Kidney (tissue), 14 donors: ENCODE results near the gene LARGE1. TPM values are rescaled to one million over a fixed set of nuclear protein-coding genes. Genes with fewer than 3 reads are reported as not detected.
A peak's percentile ranks its signal among the peaks of the same experiment; 100 is the strongest.

Experiments used
- DNase-seq, 5 donors: peaks; one replicate each; pipeline ENCODE4 v3.0.0-alpha.2; 2013 to 2020
- FAIRE-seq: peaks from 2 replicates; lab custom pipeline; 2012; peaks lifted over from hg19 to GRCh38; lab: Jason Lieb, UNC
- H3K27ac ChIP-seq, 2 donors: one replicate each; pipeline ENCODE4 v1.7.0; 2013; ENCODE audit warnings: low read depth in 2 of 2, low read length in 2 of 2, inconsistent platforms in 1 of 2
- H3K27me3 ChIP-seq: one replicate; pipeline ENCODE4 v1.7.1; 2013; ENCODE audit warnings: low read length, inconsistent platforms; ENCODE audit not compliant: control insufficient read depth, insufficient read depth
- H3K36me3 ChIP-seq, 3 donors: one replicate each; pipeline versions ENCODE4 v1.7.0 to v1.7.1; 2013; ENCODE audit warnings: low read length in 3 of 3, control low read depth in 1 of 3, inconsistent platforms in 1 of 3; ENCODE audit not compliant: insufficient read depth in 3 of 3, control insufficient read depth in 2 of 3
- H3K4me1 ChIP-seq, 3 donors: one replicate each; pipeline versions ENCODE4 v1.7.0 to v1.7.1; 2013; ENCODE audit warnings: low read length in 3 of 3, inconsistent platforms in 1 of 3, low read depth in 1 of 3; ENCODE audit not compliant: control insufficient read depth in 2 of 3, insufficient read depth in 2 of 3
- H3K4me3 ChIP-seq, 3 donors: one replicate each; pipeline versions ENCODE4 v1.7.0 to v1.8.1; 2013; ENCODE audit warnings: low read length in 3 of 3, control low read depth in 1 of 3, inconsistent platforms in 1 of 3
- H3K9ac ChIP-seq, 3 donors: one replicate each; pipeline versions ENCODE4 v1.7.0 to v1.7.1; 2013; ENCODE audit warnings: low read length in 3 of 3, control low read depth in 1 of 3, inconsistent platforms in 1 of 3
- H3K9me3 ChIP-seq, 3 donors: one replicate each; pipeline versions ENCODE4 v1.7.0 to v1.7.1; 2013; ENCODE audit warnings: low read length in 3 of 3, control low read depth in 1 of 3, inconsistent platforms in 1 of 3; ENCODE audit not compliant: control insufficient read depth in 2 of 3, insufficient read depth in 1 of 3
- intact Hi-C: fragments of 100-400 bp; cut with DNase I; formaldehyde crosslinking; loops from one replicate; pipeline ENCODE4 v1.11.1; 2022
- polyA plus RNA-seq: library from polyadenylated mRNA; stranded (reverse); fragments of 350-450 nt; fragmentation: Illumina TruSeq; extraction: RNeasy Lipid Tissue Mini Kit (QIAGEN cat#74804); gene quantifications from one replicate; pipeline ENCODE4 v1.2.3, GENCODE V29; 2014; ENCODE audit warnings: low read depth, low replicate concordance; ENCODE audit not compliant: insufficient read depth
- total RNA-seq: library from RNA; stranded (reverse); fragmentation: NEBNext Ultra II Directional; extraction: Animal tissue kit (Norgen Biotek cat#: 25700); gene quantifications from one replicate; pipeline ENCODE4 v1.2.1, GENCODE V29; 2021
- TF ChIP-seq, protein P1 (sequence below): IDR thresholded peaks from 3 replicates; pipeline ENCODE4 v1.5.1; 2012; ENCODE audit warnings: mild to moderate bottlenecking, moderate library complexity, borderline replicate concordance; ENCODE audit not compliant: insufficient read depth; ENCODE audit errors: extremely low read depth
- donor health status: control.
- donor health status: control.
- donor health status: control.
- donor health status: control.
- donor health status: control.
- donor health status: DM: yes; HTN: yes; CAD: no.
- donor health status: Normal renal cell carcinoma (clear cell type).

LARGE1 gene
- total and polyA plus RNA-seq, 2 donors from 2014 or later, result 5.0 to 22.9 TPM

DNA sequence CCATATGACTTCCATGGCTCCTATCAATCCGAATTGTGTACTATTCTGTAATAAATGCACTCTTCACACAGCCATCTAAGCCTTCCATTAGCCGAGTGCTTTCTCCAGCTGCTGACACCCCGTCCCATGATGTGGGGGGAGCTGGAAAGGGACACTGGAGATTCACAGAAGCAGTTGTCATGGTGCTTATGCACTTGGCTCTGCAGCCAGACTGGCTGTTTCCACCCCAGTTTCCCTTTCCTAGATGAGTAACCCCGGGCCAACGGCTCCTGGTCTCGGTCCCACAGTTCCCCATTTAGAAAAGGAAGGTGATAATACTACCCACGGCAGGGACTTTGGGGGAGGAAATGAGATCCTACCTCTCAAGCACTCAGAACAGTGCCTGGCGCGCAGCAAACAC, 617.2 kb downstream of the LARGE1 start:
- Histone ChIP-seq H3K27me3 (no peaks in the 10 kb centered on the region), H3K36me3 (no peaks in the 10 kb centered on the region), H3K27ac (no peak overlapping the region), H3K9me3 (no peaks in the 10 kb centered on the region), H3K9ac (no peak overlapping the region), H3K4me1 (peaks cover 4 to 15% (median 9%) of the 10 kb centered on the region in 3 donors), H3K4me3 (no peak overlapping the region)
- FAIRE-seq (no peak), DNase-seq (no peak)
- TF ChIP-seq, protein P1, sequence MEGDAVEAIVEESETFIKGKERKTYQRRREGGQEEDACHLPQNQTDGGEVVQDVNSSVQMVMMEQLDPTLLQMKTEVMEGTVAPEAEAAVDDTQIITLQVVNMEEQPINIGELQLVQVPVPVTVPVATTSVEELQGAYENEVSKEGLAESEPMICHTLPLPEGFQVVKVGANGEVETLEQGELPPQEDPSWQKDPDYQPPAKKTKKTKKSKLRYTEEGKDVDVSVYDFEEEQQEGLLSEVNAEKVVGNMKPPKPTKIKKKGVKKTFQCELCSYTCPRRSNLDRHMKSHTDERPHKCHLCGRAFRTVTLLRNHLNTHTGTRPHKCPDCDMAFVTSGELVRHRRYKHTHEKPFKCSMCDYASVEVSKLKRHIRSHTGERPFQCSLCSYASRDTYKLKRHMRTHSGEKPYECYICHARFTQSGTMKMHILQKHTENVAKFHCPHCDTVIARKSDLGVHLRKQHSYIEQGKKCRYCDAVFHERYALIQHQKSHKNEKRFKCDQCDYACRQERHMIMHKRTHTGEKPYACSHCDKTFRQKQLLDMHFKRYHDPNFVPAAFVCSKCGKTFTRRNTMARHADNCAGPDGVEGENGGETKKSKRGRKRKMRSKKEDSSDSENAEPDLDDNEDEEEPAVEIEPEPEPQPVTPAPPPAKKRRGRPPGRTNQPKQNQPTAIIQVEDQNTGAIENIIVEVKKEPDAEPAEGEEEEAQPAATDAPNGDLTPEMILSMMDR, result no peak
- intact Hi-C loops, result loop anchor here (10.0 kb wide), 1 partner anchor 622 kb away; the partner anchor contains the start of gene LARGE1

DNA sequence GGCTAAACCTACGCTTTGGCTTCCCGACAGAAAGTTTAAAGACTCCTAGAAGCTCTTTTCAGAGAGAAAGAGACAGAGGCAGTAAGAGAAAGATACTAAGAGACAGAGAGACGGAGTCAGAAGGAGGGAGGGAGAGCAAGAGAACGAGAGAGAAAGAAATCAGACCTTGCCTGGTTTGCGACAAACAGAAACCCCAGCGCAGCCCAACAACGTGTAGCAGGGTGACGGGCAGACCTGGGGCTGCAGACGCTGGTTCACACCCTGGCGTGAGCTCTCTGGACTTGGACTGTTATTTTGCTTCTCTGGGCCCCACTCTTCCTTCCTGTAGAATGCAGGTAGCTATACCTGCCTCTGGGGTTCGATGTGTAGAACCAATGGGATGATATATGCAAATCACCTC, 617.7 kb downstream of the LARGE1 start:
- H3K9me3 ChIP-seq, result no peaks in the 10 kb centered on the region
- H3K4me3 ChIP-seq, result peak overlapping the region in 2 of 3 donors; percentile 44 to 51
- TF ChIP-seq, protein P1, result no peak
- H3K27ac ChIP-seq, result no peak overlapping the region
- no peaks in the 10 kb centered on the region for H3K36me3 ChIP-seq
- DNase-seq (peak in 1 of 5 donors; percentile 26), FAIRE-seq (no peak)
- intact Hi-C loops, result loop anchor here (10.0 kb wide), 1 partner anchor 622 kb away; the partner anchor contains the start of gene LARGE1
- peaks cover 4 to 16% (median 9%) of the 10 kb centered on the region in 3 donors for H3K4me1 ChIP-seq
- H3K27me3 ChIP-seq, result no peaks in the 10 kb centered on the region
- peak overlapping the region in 1 of 3 donors; percentile 47 for H3K9ac ChIP-seq

DNA sequence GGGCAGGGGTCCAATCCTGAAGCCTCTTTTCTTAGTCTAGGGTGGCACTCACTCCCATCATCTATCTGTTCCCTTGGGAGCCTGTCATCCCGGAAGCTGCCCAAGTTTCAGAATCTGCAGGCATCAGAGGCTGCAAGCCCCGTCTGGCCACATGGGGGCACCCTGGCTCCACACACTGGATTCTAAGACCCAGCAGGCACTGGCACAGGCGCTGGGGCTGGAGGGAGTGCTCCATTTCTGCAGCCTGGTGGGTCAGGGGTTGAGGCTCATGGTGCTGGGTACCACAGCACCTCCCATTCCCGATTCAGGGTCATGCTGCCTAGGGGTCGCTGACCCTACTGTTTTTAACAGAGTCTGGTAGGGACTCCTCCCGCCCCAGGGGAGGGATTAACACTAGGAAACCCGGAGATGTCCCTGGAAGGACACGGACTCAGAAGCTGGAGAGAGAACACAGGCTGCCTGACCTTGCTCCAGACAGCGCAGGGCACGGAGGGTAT, 618.2 kb downstream of the LARGE1 start:
- no peak for FAIRE-seq
- H3K4me1 ChIP-seq, result peaks cover 4 to 16% (median 9%) of the 10 kb centered on the region in 3 donors
- H3K27me3 ChIP-seq, result no peaks in the 10 kb centered on the region
- peak overlapping the region in 1 of 3 donors; percentile 47 for H3K9ac ChIP-seq
- TF ChIP-seq, protein P1, result peak; percentile 97
- no peaks in the 10 kb centered on the region for H3K36me3 ChIP-seq
- DNase-seq, result peak; percentile 86 to 92 (median 89)
- H3K27ac ChIP-seq, result no peak overlapping the region
- H3K9me3 ChIP-seq, result no peaks in the 10 kb centered on the region
- peak overlapping the region in 2 of 3 donors; percentile 44 to 51 for H3K4me3 ChIP-seq
- intact Hi-C loops, result loop anchor here (10.0 kb wide), 1 partner anchor 623 kb away; the partner anchor contains the start of gene LARGE1
